Lower lobe of right lung (tissue), 2 donors: ENCODE data around the gene JARID2. TPM values are rescaled to one million over a fixed set of nuclear protein-coding genes. Genes with fewer than 3 reads are reported as not detected.
A peak's percentile ranks its signal among the peaks of the same experiment; 100 is the strongest.

ENCODE experiments used
- ATAC-seq, 2 donors: fragments of 200-7000 bp; cut with Tn5 transposase; one replicate each; pipeline ENCODE4 v1.9.1; 2020 to 2022; ENCODE audit warnings: mild to moderate bottlenecking in 2 of 2, moderate library complexity in 2 of 2
- DNase-seq: peaks from one replicate; pipeline ENCODE4 v3.0.0-alpha.2; 2020
- H3K27ac ChIP-seq: fragments of 200-600 bp; one replicate; pipeline ENCODE4 v1.8.0; 2022
- H3K27me3 ChIP-seq: fragments of 200-600 bp; one replicate; pipeline ENCODE4 v1.8.0; 2022; ENCODE audit warnings: low read depth
- H3K36me3 ChIP-seq: fragments of 200-600 bp; one replicate; pipeline ENCODE4 v1.8.0; 2022; ENCODE audit warnings: mild to moderate bottlenecking
- H3K4me1 ChIP-seq: fragments of 200-600 bp; one replicate; pipeline ENCODE4 v1.8.0; 2022
- H3K4me3 ChIP-seq: fragments of 200-600 bp; one replicate; pipeline ENCODE4 v1.8.0; 2022; ENCODE audit warnings: mild to moderate bottlenecking
- H3K9me3 ChIP-seq: fragments of 200-600 bp; one replicate; pipeline ENCODE4 v1.8.0; 2022
- CTCF ChIP-seq: fragments of 200-600 bp; IDR thresholded peaks from one replicate; pipeline ENCODE4 v1.8.0; 2022; ENCODE audit warnings: antibody characterized with exemption, mild to moderate bottlenecking
- intact Hi-C: fragments of 100-400 bp; cut with DNase I; formaldehyde crosslinking; loops from one replicate; pipeline ENCODE4 v1.11.0; 2022
- total RNA-seq: library from RNA; stranded (reverse); fragmentation: NEBNext Ultra II Directional; extraction: Animal tissue kit (Norgen Biotek cat#: 25700); gene quantifications from one replicate; pipeline ENCODE4 v1.2.1, GENCODE V29; 2021
- donor health status: DM: no; HTN: yes; CAD: no; lungs with severe emphysema.

Gene JARID2
- total RNA-seq, 1 donor from 2014 or later = 16.0 TPM

- ATAC-seq = peak; percentile 30 to 39
- no peaks in the 10 kb centered on the region for H3K27me3 ChIP-seq
- H3K4me3 ChIP-seq = no peak overlapping the region
- DNase-seq = no peak
- peak; percentile 54 for TF ChIP-seq CTCF
- H3K36me3 ChIP-seq = no peaks in the 10 kb centered on the region
- no peaks in the 10 kb centered on the region for H3K9me3 ChIP-seq
- no peak overlapping the region for H3K27ac ChIP-seq
- intact Hi-C loops = no loop called here
- peaks cover 43% of the 10 kb centered on the region for H3K4me1 ChIP-seq
Observed at GRCh38 chr6:15389765-15390723, 144.2 kb downstream of the JARID2 start.

GRCh38 chr6:15391500-15391899 is 145.6 kb downstream of the JARID2 start:
- TF ChIP-seq CTCF = no peak
- no peaks in the 10 kb centered on the region for H3K27me3 ChIP-seq
- DNase-seq (no peak), ATAC-seq (no peak)
- peaks cover 32% of the 10 kb centered on the region for H3K4me1 ChIP-seq
- H3K4me3 ChIP-seq = no peak overlapping the region
- no peaks in the 10 kb centered on the region for H3K36me3 ChIP-seq
- intact Hi-C loops = no loop called here
- no peaks in the 10 kb centered on the region for H3K9me3 ChIP-seq
- H3K27ac ChIP-seq = no peak overlapping the region

- no peaks in the 10 kb centered on the region for H3K36me3 ChIP-seq
- H3K4me1 ChIP-seq = peaks cover 27% of the 10 kb centered on the region
- no peaks in the 10 kb centered on the region for H3K9me3 ChIP-seq
- intact Hi-C loops = no loop called here
- no peak overlapping the region for H3K27ac ChIP-seq
- H3K27me3 ChIP-seq = no peaks in the 10 kb centered on the region
- H3K4me3 ChIP-seq = no peak overlapping the region
- TF ChIP-seq CTCF = no peak
- ATAC-seq = no peak
- no peak for DNase-seq
Observed at GRCh38 chr6:15392182-15392581, 146.3 kb downstream of the JARID2 start.

GRCh38 chr6:15393605-15394004 is 147.7 kb downstream of the JARID2 start:
- peaks cover 28% of the 10 kb centered on the region for H3K4me1 ChIP-seq
- TF ChIP-seq CTCF = no peak
- no peaks in the 10 kb centered on the region for H3K36me3 ChIP-seq
- no peak overlapping the region for H3K4me3 ChIP-seq
- H3K27ac ChIP-seq = no peak overlapping the region
- intact Hi-C loops = no loop called here
- H3K9me3 ChIP-seq = no peaks in the 10 kb centered on the region
- no peaks in the 10 kb centered on the region for H3K27me3 ChIP-seq
- DNase-seq (no peak), ATAC-seq (no peak)

- TF ChIP-seq CTCF = no peak
- H3K27ac ChIP-seq = no peak overlapping the region
- H3K36me3 ChIP-seq = no peaks in the 10 kb centered on the region
- intact Hi-C loops = no loop called here
- no peak overlapping the region for H3K4me3 ChIP-seq
- H3K9me3 ChIP-seq = no peaks in the 10 kb centered on the region
- peaks cover 29% of the 10 kb centered on the region for H3K4me1 ChIP-seq
- DNase-seq (no peak), ATAC-seq (no peak)
- no peaks in the 10 kb centered on the region for H3K27me3 ChIP-seq
Observed at GRCh38 chr6:15395087-15395486, 149.2 kb downstream of the JARID2 start.
